Astrocyte (in vitro differentiated cells and primary cell): Measurements from ENCODE around the gene LYPLA2. TPM values are rescaled to one million over a fixed set of nuclear protein-coding genes. Genes with fewer than 3 reads are reported as not detected.

Experiments used
- DNase-seq: peaks from one replicate; pipeline ENCODE4 v3.0.0-alpha.2; 2010; ENCODE audit warnings: low read depth
- FAIRE-seq: peaks from 2 replicates; lab custom pipeline; 2011; peaks lifted over from hg19 to GRCh38; lab: Jason Lieb, UNC
- H2AFZ ChIP-seq: 2 replicates; pipeline ENCODE4 v1.6.0; 2012; ENCODE audit warnings: low read depth, low read length, inconsistent platforms
- H3K27ac ChIP-seq: 2 replicates; pipeline ENCODE4 v1.5.1; 2011; ENCODE audit warnings: low read depth, low read length, inconsistent platforms
- H3K27me3 ChIP-seq: 2 replicates; pipeline ENCODE4 v1.6.0; 2011; ENCODE audit warnings: low read length, inconsistent platforms; ENCODE audit not compliant: insufficient read depth
- H3K36me3 ChIP-seq: 2 replicates; pipeline ENCODE4 v1.5.1; 2011; ENCODE audit warnings: low read length, inconsistent platforms; ENCODE audit not compliant: insufficient read depth
- H3K4me1 ChIP-seq: 2 replicates; pipeline ENCODE4 v1.5.1; 2011; ENCODE audit warnings: low read length, inconsistent platforms; ENCODE audit not compliant: insufficient read depth
- H3K4me2 ChIP-seq: 2 replicates; pipeline ENCODE4 v1.6.0; 2012; ENCODE audit warnings: low read length, inconsistent platforms
- H3K4me3 ChIP-seq: 2 replicates; pipeline ENCODE4 v1.5.1; 2011; ENCODE audit warnings: low read depth, mild to moderate bottlenecking, low read length, inconsistent platforms; ENCODE audit not compliant: insufficient read depth
- H3K79me2 ChIP-seq: 2 replicates; pipeline ENCODE4 v1.6.0; 2012; ENCODE audit warnings: mild to moderate bottlenecking, low read length, inconsistent platforms; ENCODE audit not compliant: insufficient read depth
- H3K9ac ChIP-seq: 2 replicates; pipeline ENCODE4 v1.6.0; 2012; ENCODE audit warnings: mild to moderate bottlenecking, low read length, inconsistent platforms
- H3K9me3 ChIP-seq: 2 replicates; pipeline ENCODE4 v1.5.1; 2012; ENCODE audit warnings: low read depth, mild to moderate bottlenecking, low read length, inconsistent platforms; ENCODE audit not compliant: insufficient read depth
- H4K20me1 ChIP-seq: 2 replicates; pipeline ENCODE4 v1.6.0; 2012; ENCODE audit warnings: low read length, inconsistent platforms; ENCODE audit not compliant: insufficient read depth
- H3K27ac Mint-ChIP-seq: one replicate; pipeline ENCODE4 v1.8.0; 2021; ENCODE audit warnings: mild to moderate bottlenecking, mixed read lengths; ENCODE audit not compliant: unreplicated experiment
- H3K27me3 Mint-ChIP-seq: one replicate; pipeline ENCODE4 v1.8.0; 2021; ENCODE audit warnings: low read depth, mixed read lengths; ENCODE audit not compliant: unreplicated experiment
- H3K36me3 Mint-ChIP-seq: one replicate; pipeline ENCODE4 v1.8.0; 2021; ENCODE audit warnings: low read depth, mixed read lengths; ENCODE audit not compliant: unreplicated experiment
- H3K4me1 Mint-ChIP-seq: one replicate; pipeline ENCODE4 v1.8.0; 2021; ENCODE audit warnings: low read depth, mixed read lengths; ENCODE audit not compliant: unreplicated experiment
- H3K4me3 Mint-ChIP-seq: one replicate; pipeline ENCODE4 v1.8.0; 2021; ENCODE audit warnings: mild to moderate bottlenecking, moderate library complexity, mixed read lengths; ENCODE audit not compliant: unreplicated experiment
- H3K9me3 Mint-ChIP-seq: one replicate; pipeline ENCODE4 v1.8.0; 2021; ENCODE audit warnings: mild to moderate bottlenecking, mixed read lengths; ENCODE audit not compliant: unreplicated experiment
- CTCF ChIP-seq: IDR thresholded peaks from 2 replicates; pipeline ENCODE4 v1.5.1; 2011; ENCODE audit warnings: low read depth, mild to moderate bottlenecking, inconsistent platforms, low read length, moderate library complexity; ENCODE audit not compliant: insufficient read depth
- EZH2 ChIP-seq: IDR thresholded peaks from 2 replicates; pipeline ENCODE4 v1.6.1; 2012; ENCODE audit warnings: mild to moderate bottlenecking, low read length, inconsistent platforms; ENCODE audit not compliant: insufficient read depth
- total RNA-seq: library from RNA; stranded (reverse); gene quantifications from 2 replicates; pipeline ENCODE4 v1.2.1, GENCODE V29; 2021

The LYPLA2 gene
- total RNA-seq, 1 donor from 2014 or later: 91.7 TPM

GRCh38 chr1:23791516-23792047 lies 637 bp downstream of the LYPLA2 start:
- peak overlapping the region; percentile 46 for H3K27ac ChIP-seq
- peaks cover 6% of the 10 kb centered on the region for H3K36me3 Mint-ChIP-seq
- H3K9me3 Mint-ChIP-seq: no peaks in the 10 kb centered on the region
- H3K4me3 Mint-ChIP-seq: peak overlapping the region; percentile 97
- peak overlapping the region; percentile 92 for H3K27ac Mint-ChIP-seq
- no peaks in the 10 kb centered on the region for H3K27me3 ChIP-seq
- peak overlapping the region; percentile 91 for H3K9ac ChIP-seq
- peaks cover 17% of the 10 kb centered on the region for H3K36me3 ChIP-seq
- peak overlapping the region; percentile 94 for H3K4me3 ChIP-seq
- peak overlapping the region; percentile 100 for H3K4me2 ChIP-seq
- H3K9me3 ChIP-seq: no peaks in the 10 kb centered on the region
- H3K4me1 ChIP-seq: peaks cover 30% of the 10 kb centered on the region
- no peak overlapping the region for H2AFZ ChIP-seq
- DNase-seq: no peak
- FAIRE-seq: no peak
- H3K79me2 ChIP-seq: peaks cover 32% of the 10 kb centered on the region
- peaks cover 12% of the 10 kb centered on the region for H3K4me1 Mint-ChIP-seq
- TF ChIP-seq CTCF: no peak
- TF ChIP-seq EZH2: no peak
- H4K20me1 ChIP-seq: peaks cover 20% of the 10 kb centered on the region
- H3K27me3 Mint-ChIP-seq: no peaks in the 10 kb centered on the region

- FAIRE-seq: no peak
- peaks cover 20% of the 10 kb centered on the region for H4K20me1 ChIP-seq
- Mint-ChIP-seq H3K9me3 (no peaks in the 10 kb centered on the region), H3K27ac (no peak overlapping the region), H3K27me3 (no peaks in the 10 kb centered on the region), H3K4me1 (peaks cover 12% of the 10 kb centered on the region), H3K36me3 (peaks cover 7% of the 10 kb centered on the region), H3K4me3 (peak overlapping the region; percentile 97)
- H3K4me2 ChIP-seq: peak overlapping the region; percentile 100
- H3K4me3 ChIP-seq: peak overlapping the region; percentile 94
- H3K9ac ChIP-seq: peak overlapping the region; percentile 91
- TF ChIP-seq EZH2 (no peak), CTCF (no peak)
- peaks cover 10% of the 10 kb centered on the region for H3K36me3 ChIP-seq
- H3K27ac ChIP-seq: peak overlapping the region; percentile 8
- peaks cover 30% of the 10 kb centered on the region for H3K4me1 ChIP-seq
- H3K79me2 ChIP-seq: peaks cover 29% of the 10 kb centered on the region
- no peak overlapping the region for H2AFZ ChIP-seq
- H3K9me3 ChIP-seq: no peaks in the 10 kb centered on the region
- DNase-seq: no peak
- H3K27me3 ChIP-seq: no peaks in the 10 kb centered on the region
These were observed 1.4 kb downstream of the LYPLA2 start for GRCh38 chr1:23792151-23792945.
